HepG2 (cell line): ENCODE data around the gene PCDHGA1. TPM values are rescaled to one million over a fixed set of nuclear protein-coding genes. Genes with fewer than 3 reads are reported as not detected.

Source experiments
- ATAC-seq: fragments of 200-7000 bp; cut with Tn5 transposase; 3 replicates; pipeline ENCODE4 v1.9.1; 2020; ENCODE audit warnings: mild to moderate bottlenecking, moderate library complexity
- Bru-seq: library from RNA; stranded (reverse); fragments of 400-500 nt; gene quantifications from one replicate; lab custom pipeline; 2021; lab: Mats Ljungman, UMichigan
- BruChase-seq, 2 experiments: library from RNA; stranded (reverse); fragments of 400-500 nt; gene quantifications; one replicate each; lab custom pipeline; 2021; lab: Mats Ljungman, UMichigan
- BruUV-seq: library from RNA; stranded (reverse); fragments of 400-500 nt; replicated peaks from 2 replicates; lab custom pipeline; 2021; lab: Mats Ljungman, UMichigan
- CTCF ChIA-PET: fragments of 300-600 bp; formaldehyde crosslinking; extraction: SDS; loops from one replicate; lab custom pipeline; 2021; ENCODE audit warnings: low total read pairs, inconsistent platforms, low intra/inter-chr PET ratio; lab: Yijun Ruan, JAX
- POLR2A ChIA-PET: fragments of 350-600 bp; sonication (Branson Sonifier 250); formaldehyde crosslinking; loops from one replicate; lab custom pipeline; 2020; ENCODE audit warnings: antibody characterized with exemption, inconsistent platforms; lab: Yijun Ruan, JAX
- DNase-seq: peaks from one replicate; pipeline ENCODE4 v3.0.0-alpha.2; 2015; ENCODE audit warnings: low spot score
- FAIRE-seq: peaks from 3 replicates; lab custom pipeline; 2011; peaks lifted over from hg19 to GRCh38; lab: Jason Lieb, UNC
- H2AFZ ChIP-seq: one replicate; pipeline ENCODE4 v1.6.1; 2011; ENCODE audit warnings: low read length, inconsistent platforms
- H3K27ac ChIP-seq: fragments of 300-600 bp; 3 replicates; pipeline ENCODE4 v1.8.0; 2011; ENCODE audit warnings: mixed run types, mild to moderate bottlenecking, mixed read lengths, low read length, inconsistent platforms; ENCODE audit not compliant: insufficient read depth; ENCODE audit errors: extremely low read length
- H3K27me3 ChIP-seq, 2 experiments: fragments of 200-600 bp in 1 of 2; 2 replicates in 1 of 2; 3 replicates in 1 of 2; pipeline versions ENCODE4 v1.6.0 to v1.8.0; 2011; ENCODE audit warnings: low read length in 2 of 2, mild to moderate bottlenecking in 2 of 2, moderate library complexity in 2 of 2, inconsistent platforms in 1 of 2; ENCODE audit not compliant: insufficient read depth in 2 of 2, control insufficient read depth in 1 of 2
- H3K36me3 ChIP-seq, 2 experiments: fragments of 200-600 bp in 1 of 2; replicated peaks in 1 of 2; 2 replicates in 1 of 2; 3 replicates in 1 of 2; pipeline versions ENCODE4 v1.5.1 to v1.8.0; 2011; ENCODE audit warnings: low read length in 2 of 2, inconsistent platforms in 1 of 2; ENCODE audit not compliant: insufficient read depth in 2 of 2, control insufficient read depth in 1 of 2
- H3K4me1 ChIP-seq: 2 replicates; pipeline ENCODE4 v1.5.1; 2012; ENCODE audit warnings: low read length, inconsistent platforms; ENCODE audit not compliant: insufficient read depth
- H3K4me2 ChIP-seq: 2 replicates; pipeline ENCODE4 v1.6.0; 2011; ENCODE audit warnings: low read depth, low read length, inconsistent platforms
- H3K4me3 ChIP-seq, 3 experiments: fragments of 200-600 bp in 1 of 3; sonication (generic), shearing (Covaris generic) in 1 of 3; replicated peaks in 1 of 3; 2 replicates each; pipeline ENCODE4 v1.5.1; 2011 to 2016; ENCODE audit warnings: low read length in 3 of 3, inconsistent platforms in 2 of 3, low read depth in 2 of 3, mild to moderate bottlenecking in 2 of 3, control low read depth in 1 of 3, mixed read lengths in 1 of 3; ENCODE audit not compliant: insufficient read depth in 1 of 3
- H3K79me2 ChIP-seq: one replicate; pipeline ENCODE4 v1.6.1; 2011; ENCODE audit warnings: low read length, inconsistent platforms; ENCODE audit not compliant: insufficient read depth
- H3K9ac ChIP-seq: 2 replicates; pipeline ENCODE4 v1.6.0; 2011; ENCODE audit warnings: mild to moderate bottlenecking, low read depth, low read length, inconsistent platforms; ENCODE audit not compliant: insufficient read depth
- H3K9me3 ChIP-seq: 2 replicates; pipeline ENCODE4 v1.5.1; 2012; ENCODE audit warnings: mild to moderate bottlenecking, low read length
- H4K20me1 ChIP-seq: 2 replicates; pipeline ENCODE4 v1.6.0; 2011; ENCODE audit warnings: inconsistent platforms, mild to moderate bottlenecking, low read length, moderate library complexity; ENCODE audit not compliant: insufficient read depth
- ARID5B ChIP-seq: IDR thresholded peaks from 2 replicates; pipeline ENCODE4 v1.4.0; 2020; ENCODE audit warnings: mild to moderate bottlenecking, missing genetic modification reagents
- ATF2 ChIP-seq: sonication (generic); formaldehyde crosslinking; IDR thresholded peaks from 2 replicates; pipeline ENCODE4 v1.4.0; 2020; ENCODE audit warnings: missing genetic modification reagents
- TRIM22 ChIP-seq: fragments of 450-650 bp; IDR thresholded peaks from 2 replicates; pipeline ENCODE4 v1.6.1; 2017
- WGBS: methylation state at CpG from one replicate; pipeline ENCODE4 v1.1.6; 2017; ENCODE audit warnings: low lambda C conversion rate; 5-methylcytosine and 5-hydroxymethylcytosine counted together
- in situ Hi-C: cut with HindIII; loops from 2 replicates; pipeline ENCODE4 v1.10.0; 2017; ENCODE audit warnings: low pct_unique_long_range_greater_than_20kb; ENCODE audit not compliant: extremely low pct_ligation_motif_present
- intact Hi-C: fragments of 100-400 bp; cut with micrococcal nuclease; formaldehyde crosslinking; loops from one replicate; pipeline ENCODE4 v1.10.0; 2022; ENCODE audit not compliant: unreplicated experiment
- long read RNA-seq, 2 experiments: library from RNA in 1 of 2; library from polyadenylated mRNA in 1 of 2; stranded (forward) in 1 of 2; unstranded in 1 of 2; transcript quantifications; one replicate each; pipeline ENCODE4 v2.0.0, GENCODE V29; 2019 to 2022
- polyA minus RNA-seq, 3 experiments: library from RNA; depleted of rRNA, polyadenylated mRNA; stranded (reverse); fragments of >200 nt; gene quantifications; 2 replicates each; pipeline ENCODE4 v1.2.3, GENCODE V29; 2011; ENCODE audit warnings: low replicate concordance in 1 of 3
- polyA plus RNA-seq, 8 experiments: library from polyadenylated mRNA; depleted of rRNA in 3 of 8; stranded (reverse) in 7 of 8; unstranded in 1 of 8; fragments of >200 nt; fragmentation: Illumina TruSeq in 4 of 8; extraction: Trizol in 4 of 8; gene quantifications; 2 replicates each; pipeline versions ENCODE4 v1.2.1 to v1.2.3, GENCODE V29; 2011 to 2016; ENCODE audit warnings: low read depth in 4 of 8, missing spikeins in 1 of 8, mixed read lengths in 1 of 8; ENCODE audit not compliant: insufficient read depth in 1 of 8
- total RNA-seq, 5 experiments: library from RNA; depleted of rRNA; stranded (reverse); fragments of >200 nt; fragmentation: Illumina TruSeq; extraction: Trizol; gene quantifications; 2 replicates each; pipeline ENCODE4 v1.2.3, GENCODE V29; 2016; ENCODE audit warnings: low read depth in 1 of 5
- TF ChIP-seq, protein P1 (sequence below): sonication (generic); formaldehyde crosslinking; IDR thresholded peaks from 2 replicates; pipeline ENCODE4 v1.5.1; 2020; ENCODE audit warnings: mild to moderate bottlenecking, missing genetic modification reagents, moderate library complexity

The PCDHGA1 gene
- total RNA-seq (2016; rRNA removed; fragmentation: Illumina TruSeq; extraction: Trizol) (0.04 and 0.31 TPM in 2 replicates), polyA plus RNA-seq (2011; rRNA removed) (0.40 TPM in 2 replicates), polyA minus RNA-seq (2011; rRNA and poly(A)+ RNA removed; ENCODE audit: low replicate concordance) (0.12 and 0.78 TPM in 2 replicates), Bru-seq, nascent RNA (percentile 32 among the genes with signal in this experiment), BruChase-seq, experiment 1, labeled RNA remaining after a 6-hour chase (percentile 43 among the genes with signal in this experiment), BruChase-seq, experiment 2, labeled RNA remaining after a 2-hour chase (percentile 37 among the genes with signal in this experiment)
- total RNA-seq (2016; cell fraction: cytosol; rRNA removed; fragmentation: Illumina TruSeq; extraction: Trizol; ENCODE audit: low read depth) = 0.10 TPM in 1 of 2 replicates, not detected in the other
- 0.07 and 0.17 TPM in 2 replicates for total RNA-seq (2016; cell fraction: insoluble cytoplasmic fraction; rRNA removed; fragmentation: Illumina TruSeq; extraction: Trizol)
- 0.03 and 0.06 TPM in 2 replicates for total RNA-seq (2016; cell fraction: membrane; rRNA removed; fragmentation: Illumina TruSeq; extraction: Trizol)
- total RNA-seq (2016; cell fraction: nucleus; rRNA removed; fragmentation: Illumina TruSeq; extraction: Trizol) = 0.37 and 0.38 TPM in 2 replicates
- 0.23 and 0.24 TPM in 2 replicates for polyA plus RNA-seq (2011; cell fraction: cytosol; rRNA removed)
- polyA plus RNA-seq (2011; cell fraction: nucleus; rRNA removed) = 0.83 and 0.87 TPM in 2 replicates
- polyA plus RNA-seq (2012) = 0.16 and 0.17 TPM in 2 replicates
- not detected in 2 replicates for polyA plus RNA-seq (2016; cell fraction: cytosol; fragmentation: Illumina TruSeq; extraction: Trizol; ENCODE audit: low read depth)
- 0.14 and 0.20 TPM in 2 replicates for polyA plus RNA-seq (2016; cell fraction: insoluble cytoplasmic fraction; fragmentation: Illumina TruSeq; extraction: Trizol; ENCODE audit: low read depth)
- 0.05 TPM in 1 of 2 replicates, not detected in the other for polyA plus RNA-seq (2016; cell fraction: membrane; fragmentation: Illumina TruSeq; extraction: Trizol; ENCODE audit: low read depth)
- polyA plus RNA-seq (2016; cell fraction: nucleus; fragmentation: Illumina TruSeq; extraction: Trizol; ENCODE audit: insufficient read depth, low read depth) = 0.36 and 0.53 TPM in 2 replicates
- polyA minus RNA-seq (2011; cell fraction: cytosol; rRNA and poly(A)+ RNA removed) = 0.18 and 0.20 TPM in 2 replicates
- polyA minus RNA-seq (2011; cell fraction: nucleus; rRNA and poly(A)+ RNA removed) = 1.3 and 2.0 TPM in 2 replicates
- long read RNA-seq, experiment 1 = 0 reads
- long read RNA-seq, experiment 2, full-length matches to known transcripts = 1 of 1 reads
- long read RNA-seq, experiment 2, partial matches to known transcripts = 0 of 1 reads
- long read RNA-seq, experiment 2, other reads (novel, unspliced or antisense) = 0 of 1 reads

DNA sequence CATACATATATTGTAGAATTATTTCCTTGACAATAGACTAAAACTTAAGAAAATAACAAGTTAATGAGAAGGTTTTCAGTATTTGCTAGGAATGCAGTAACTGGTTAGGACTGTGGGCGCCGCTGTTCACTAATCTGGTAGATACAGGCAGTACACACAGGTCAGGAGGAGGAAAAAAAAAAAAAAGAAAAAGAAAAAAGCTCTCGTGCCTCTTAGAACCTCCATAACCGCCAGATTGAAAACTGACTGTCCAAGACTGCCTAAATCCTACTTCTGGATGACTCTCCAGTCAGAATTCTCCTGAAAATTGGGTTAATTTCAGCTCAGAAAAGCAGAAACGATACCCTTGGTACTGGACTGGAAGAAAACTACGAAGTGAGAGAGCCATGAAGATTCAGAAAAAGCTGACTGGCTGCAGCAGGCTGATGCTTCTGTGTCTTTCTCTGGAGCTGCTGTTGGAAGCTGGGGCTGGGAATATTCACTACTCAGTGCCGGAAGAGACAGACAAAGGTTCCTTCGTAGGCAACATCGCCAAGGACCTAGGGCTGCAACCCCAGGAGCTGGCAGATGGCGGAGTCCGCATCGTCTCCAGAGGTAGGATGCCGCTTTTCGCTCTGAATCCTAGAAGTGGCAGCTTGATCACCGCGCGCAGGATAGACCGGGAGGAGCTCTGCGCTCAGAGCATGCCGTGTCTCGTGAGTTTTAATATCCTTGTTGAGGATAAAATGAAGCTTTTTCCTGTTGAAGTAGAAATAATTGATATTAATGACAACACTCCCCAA lies at the start of gene PCDHGA1:
Gene PCDHGA1 (plus strand): TSS at position 216 of the 782 bp plus-strand sequence.
- no peaks in the 10 kb centered on the region for H3K36me3 ChIP-seq
- H2AFZ ChIP-seq = peak within 1 kb of the TSS; percentile 100
- TF ChIP-seq, protein P1, sequence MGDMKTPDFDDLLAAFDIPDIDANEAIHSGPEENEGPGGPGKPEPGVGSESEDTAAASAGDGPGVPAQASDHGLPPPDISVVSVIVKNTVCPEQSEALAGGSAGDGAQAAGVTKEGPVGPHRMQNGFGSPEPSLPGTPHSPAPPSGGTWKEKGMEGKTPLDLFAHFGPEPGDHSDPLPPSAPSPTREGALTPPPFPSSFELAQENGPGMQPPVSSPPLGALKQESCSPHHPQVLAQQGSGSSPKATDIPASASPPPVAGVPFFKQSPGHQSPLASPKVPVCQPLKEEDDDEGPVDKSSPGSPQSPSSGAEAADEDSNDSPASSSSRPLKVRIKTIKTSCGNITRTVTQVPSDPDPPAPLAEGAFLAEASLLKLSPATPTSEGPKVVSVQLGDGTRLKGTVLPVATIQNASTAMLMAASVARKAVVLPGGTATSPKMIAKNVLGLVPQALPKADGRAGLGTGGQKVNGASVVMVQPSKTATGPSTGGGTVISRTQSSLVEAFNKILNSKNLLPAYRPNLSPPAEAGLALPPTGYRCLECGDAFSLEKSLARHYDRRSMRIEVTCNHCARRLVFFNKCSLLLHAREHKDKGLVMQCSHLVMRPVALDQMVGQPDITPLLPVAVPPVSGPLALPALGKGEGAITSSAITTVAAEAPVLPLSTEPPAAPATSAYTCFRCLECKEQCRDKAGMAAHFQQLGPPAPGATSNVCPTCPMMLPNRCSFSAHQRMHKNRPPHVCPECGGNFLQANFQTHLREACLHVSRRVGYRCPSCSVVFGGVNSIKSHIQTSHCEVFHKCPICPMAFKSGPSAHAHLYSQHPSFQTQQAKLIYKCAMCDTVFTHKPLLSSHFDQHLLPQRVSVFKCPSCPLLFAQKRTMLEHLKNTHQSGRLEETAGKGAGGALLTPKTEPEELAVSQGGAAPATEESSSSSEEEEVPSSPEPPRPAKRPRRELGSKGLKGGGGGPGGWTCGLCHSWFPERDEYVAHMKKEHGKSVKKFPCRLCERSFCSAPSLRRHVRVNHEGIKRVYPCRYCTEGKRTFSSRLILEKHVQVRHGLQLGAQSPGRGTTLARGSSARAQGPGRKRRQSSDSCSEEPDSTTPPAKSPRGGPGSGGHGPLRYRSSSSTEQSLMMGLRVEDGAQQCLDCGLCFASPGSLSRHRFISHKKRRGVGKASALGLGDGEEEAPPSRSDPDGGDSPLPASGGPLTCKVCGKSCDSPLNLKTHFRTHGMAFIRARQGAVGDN (CRISPR knock-in tag) = peak; percentile 33
- TF ChIP-seq ATF2 (CRISPR knock-in tag) (no peak), TRIM22 (no peak), ARID5B (CRISPR knock-in tag) (no peak)

More for the DNA sequence above, at the start of gene PCDHGA1:
- peak; percentile 51 for DNase-seq
- no peaks in the 10 kb centered on the region for H4K20me1 ChIP-seq
- peaks cover 15% of the 10 kb centered on the region for H3K4me1 ChIP-seq
- ATAC-seq = peak; percentile 92
- no peaks in the 10 kb centered on the region for H3K79me2 ChIP-seq
- ChIA-PET POLR2A (interaction anchor here (0.7 to 1.6 kb wide), 3 partner anchors 10 to 967 kb away, joined by 3 to 22 read pairs (median 5); partner anchors contain the start of gene TAF7), CTCF (interaction anchor here (0.7 to 1.2 kb wide), 2 partner anchors 194 to 227 kb away, joined by 3 to 4 read pairs; no protein-coding TSS in a partner anchor)
- no TSS peak for BruUV-seq
- peak within 1 kb of the TSS; percentile 68 for H3K9ac ChIP-seq
- WGBS = 10% methylated on average over 14 of the region's 21 CpGs
- FAIRE-seq = peak; percentile 78
- H3K4me2 ChIP-seq = peak within 1 kb of the TSS; percentile 97
- H3K9me3 ChIP-seq = 0 out of 2 replicates have a peak, but pooled peaks cover 4% of the 10 kb centered on the region
- intact Hi-C loops = no loop called here
- peak within 1 kb of the TSS; percentile 61 to 71 (median 61) for H3K4me3 ChIP-seq
- peaks cover 0 to 15% of the 10 kb centered on the region in 2 experiments; a peak in 2 of 5 replicates for H3K27me3 ChIP-seq
- H3K27ac ChIP-seq = no peak within 1 kb of the TSS
- in situ Hi-C loops = no loop called here
